ENCODE data around the gene FIP1L1. TPM values are rescaled to one million over a fixed set of nuclear protein-coding genes. Genes with fewer than 3 reads are reported as not detected.
"Not testable (repeated sequence)": the region's sequence is repeated elsewhere in the genome, so short reads cannot be mapped to it uniquely, and the experiment has no call there.

FIP1L1 gene
- total RNA-seq, 1 donor from 2014 or later = 56.8 TPM

DNA sequence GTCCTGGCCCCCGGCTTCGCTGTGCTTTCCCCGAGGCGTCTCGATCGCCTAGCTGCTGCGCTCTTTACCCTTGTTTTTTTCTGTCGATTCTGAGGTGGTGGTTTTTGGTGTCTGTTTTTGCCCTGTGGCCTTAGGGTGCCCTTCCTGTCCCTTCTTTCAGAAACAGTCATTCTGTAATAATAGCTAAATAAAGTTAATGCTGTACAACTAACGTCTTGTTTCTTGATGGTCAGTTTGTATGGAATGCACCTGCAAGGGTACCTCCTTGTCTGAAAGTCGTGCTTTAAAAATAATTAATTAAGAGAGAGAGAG, 686 bp downstream of the FIP1L1 start:
- H3K27me3 Mint-ChIP-seq (ENCODE audit: unreplicated experiment) = peaks cover 4% of the 10 kb centered on the region
- peak overlapping the region; percentile 92 for H3K27ac Mint-ChIP-seq (ENCODE audit: unreplicated experiment)
- H3K36me3 Mint-ChIP-seq (ENCODE audit: unreplicated experiment) = no peaks in the 10 kb centered on the region
- no peak for DNase-seq
- peaks cover 2% of the 10 kb centered on the region for H3K4me1 Mint-ChIP-seq (ENCODE audit: low read depth, unreplicated experiment)
- TF ChIP-seq, protein P1, sequence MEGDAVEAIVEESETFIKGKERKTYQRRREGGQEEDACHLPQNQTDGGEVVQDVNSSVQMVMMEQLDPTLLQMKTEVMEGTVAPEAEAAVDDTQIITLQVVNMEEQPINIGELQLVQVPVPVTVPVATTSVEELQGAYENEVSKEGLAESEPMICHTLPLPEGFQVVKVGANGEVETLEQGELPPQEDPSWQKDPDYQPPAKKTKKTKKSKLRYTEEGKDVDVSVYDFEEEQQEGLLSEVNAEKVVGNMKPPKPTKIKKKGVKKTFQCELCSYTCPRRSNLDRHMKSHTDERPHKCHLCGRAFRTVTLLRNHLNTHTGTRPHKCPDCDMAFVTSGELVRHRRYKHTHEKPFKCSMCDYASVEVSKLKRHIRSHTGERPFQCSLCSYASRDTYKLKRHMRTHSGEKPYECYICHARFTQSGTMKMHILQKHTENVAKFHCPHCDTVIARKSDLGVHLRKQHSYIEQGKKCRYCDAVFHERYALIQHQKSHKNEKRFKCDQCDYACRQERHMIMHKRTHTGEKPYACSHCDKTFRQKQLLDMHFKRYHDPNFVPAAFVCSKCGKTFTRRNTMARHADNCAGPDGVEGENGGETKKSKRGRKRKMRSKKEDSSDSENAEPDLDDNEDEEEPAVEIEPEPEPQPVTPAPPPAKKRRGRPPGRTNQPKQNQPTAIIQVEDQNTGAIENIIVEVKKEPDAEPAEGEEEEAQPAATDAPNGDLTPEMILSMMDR (IDR thresholded peaks at IDR 0.05; ENCODE audit: partially characterized antibody, unreplicated experiment) = no peak
- peak overlapping the region; percentile 99 for H3K4me3 Mint-ChIP-seq (ENCODE audit: unreplicated experiment)
- H3K9me3 Mint-ChIP-seq (ENCODE audit: unreplicated experiment) = peaks cover 7% of the 10 kb centered on the region

- Mint-ChIP-seq H3K9me3 (ENCODE audit: unreplicated experiment) (peaks cover 7% of the 10 kb centered on the region), H3K4me3 (ENCODE audit: unreplicated experiment) (no peak overlapping the region), H3K27ac (ENCODE audit: unreplicated experiment) (no peak overlapping the region), H3K36me3 (ENCODE audit: unreplicated experiment) (no peaks in the 10 kb centered on the region), H3K4me1 (ENCODE audit: low read depth, unreplicated experiment) (peaks cover 2% of the 10 kb centered on the region), H3K27me3 (ENCODE audit: unreplicated experiment) (peaks cover 4% of the 10 kb centered on the region)
- TF ChIP-seq, protein P1 (IDR thresholded peaks at IDR 0.05; ENCODE audit: partially characterized antibody, unreplicated experiment) = no peak
- no peak for DNase-seq
Observed at GRCh38 chr4:53380221-53380620, 2.8 kb downstream of the FIP1L1 start.

DNA sequence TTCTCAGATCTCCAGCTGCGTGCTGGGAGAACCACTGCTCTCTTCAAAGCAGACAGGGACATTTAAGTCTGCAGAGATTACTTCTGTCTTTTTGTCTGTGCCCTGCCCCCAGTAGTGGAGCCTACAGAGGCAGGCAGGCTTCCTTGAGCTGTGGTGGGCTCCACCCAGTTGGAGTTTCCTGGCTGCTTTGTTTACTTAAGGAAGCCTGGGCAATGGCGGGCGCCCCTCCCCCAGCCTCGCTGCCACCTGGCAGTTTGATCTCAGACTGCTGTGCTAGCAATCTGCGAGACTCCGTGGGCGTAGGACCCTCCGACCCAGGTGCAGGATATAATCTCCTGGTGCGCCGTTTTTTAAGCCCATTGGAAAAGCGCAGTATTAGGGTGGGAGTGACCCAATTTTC, 32.0 kb downstream of the FIP1L1 start:
- H3K4me3 Mint-ChIP-seq (ENCODE audit: unreplicated experiment); H3K27ac Mint-ChIP-seq (ENCODE audit: unreplicated experiment); H3K4me1 Mint-ChIP-seq (ENCODE audit: low read depth, unreplicated experiment); H3K27me3 Mint-ChIP-seq (ENCODE audit: unreplicated experiment); DNase-seq: not testable (repeated sequence)
- H3K9me3 Mint-ChIP-seq (ENCODE audit: unreplicated experiment) = peaks cover 11% of the 10 kb centered on the region
- peaks cover 27% of the 10 kb centered on the region for H3K36me3 Mint-ChIP-seq (ENCODE audit: unreplicated experiment)

DNA sequence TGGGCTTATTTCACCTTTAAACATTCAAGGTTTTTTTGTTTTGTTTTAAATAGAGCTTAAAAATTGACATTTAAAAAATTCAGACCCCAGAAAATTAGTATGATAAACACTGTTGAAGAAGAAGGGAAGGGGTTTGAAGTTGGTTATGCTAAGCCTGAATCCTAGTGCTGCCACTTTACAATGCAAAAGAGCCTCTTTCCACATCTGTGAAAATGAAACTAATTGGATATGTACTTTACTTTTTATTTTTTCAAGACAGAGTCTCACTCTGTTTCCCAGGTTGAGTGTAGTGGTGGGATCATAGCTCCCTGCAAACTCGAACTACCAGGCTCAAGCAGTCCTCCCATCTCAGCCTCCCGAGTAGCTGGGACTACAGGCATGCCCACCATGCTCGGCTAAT, 41.8 kb downstream of the FIP1L1 start:
- H3K4me3 Mint-ChIP-seq (ENCODE audit: unreplicated experiment) = no peak overlapping the region
- peaks cover 2% of the 10 kb centered on the region for H3K9me3 Mint-ChIP-seq (ENCODE audit: unreplicated experiment)
- no peaks in the 10 kb centered on the region for H3K36me3 Mint-ChIP-seq (ENCODE audit: unreplicated experiment)
- TF ChIP-seq, protein P1 (IDR thresholded peaks at IDR 0.05; ENCODE audit: partially characterized antibody, unreplicated experiment) = no peak
- DNase-seq = no peak
- H3K4me1 Mint-ChIP-seq (ENCODE audit: low read depth, unreplicated experiment) = no peaks in the 10 kb centered on the region
- H3K27ac Mint-ChIP-seq (ENCODE audit: unreplicated experiment) = no peak overlapping the region
- H3K27me3 Mint-ChIP-seq (ENCODE audit: unreplicated experiment) = no peaks in the 10 kb centered on the region

DNA sequence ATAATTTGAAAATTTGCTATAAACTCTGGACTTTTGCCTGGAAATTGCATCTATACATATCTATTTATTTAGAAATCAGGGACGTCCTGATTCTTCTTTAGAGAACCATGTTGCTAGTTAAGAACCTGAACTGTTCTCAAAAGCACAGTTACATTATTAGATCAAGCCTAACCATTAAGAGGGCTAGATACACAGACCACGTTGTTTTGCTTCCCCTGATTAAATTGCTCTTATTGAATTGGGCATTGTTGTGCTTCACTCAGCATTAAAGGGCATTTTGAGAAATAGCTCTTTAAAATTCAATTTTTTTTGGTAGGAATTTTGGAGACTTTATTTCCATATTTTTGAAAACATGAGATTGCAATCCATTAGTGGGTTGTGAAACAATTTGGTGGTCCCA, 44.4 kb downstream of the FIP1L1 start:
- Mint-ChIP-seq H3K27ac (ENCODE audit: unreplicated experiment) (no peak overlapping the region), H3K4me3 (ENCODE audit: unreplicated experiment) (no peak overlapping the region), H3K36me3 (ENCODE audit: unreplicated experiment) (no peaks in the 10 kb centered on the region), H3K9me3 (ENCODE audit: unreplicated experiment) (no peaks in the 10 kb centered on the region), H3K4me1 (ENCODE audit: low read depth, unreplicated experiment) (no peaks in the 10 kb centered on the region), H3K27me3 (ENCODE audit: unreplicated experiment) (no peaks in the 10 kb centered on the region)
- TF ChIP-seq, protein P1 (IDR thresholded peaks at IDR 0.05; ENCODE audit: partially characterized antibody, unreplicated experiment) = no peak
- no peak for DNase-seq

DNA sequence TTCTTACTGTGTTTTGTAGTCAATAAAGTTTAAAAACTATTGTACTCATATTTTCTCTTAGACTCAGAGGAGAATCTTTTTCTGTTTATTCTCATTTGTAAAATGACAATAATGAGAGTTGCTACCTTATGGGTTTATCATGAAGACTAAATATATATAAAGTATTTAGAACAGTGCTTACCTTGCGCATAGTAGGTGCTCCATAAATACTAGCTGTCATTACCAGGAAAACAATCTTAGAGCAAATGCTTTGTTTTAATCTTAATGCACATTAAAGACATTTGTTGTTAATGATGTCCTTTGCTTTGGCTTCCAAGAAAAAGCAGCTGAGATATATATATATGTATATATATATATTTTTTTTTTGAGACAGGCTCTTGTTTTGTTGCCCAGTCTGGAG, 44.9 kb downstream of the FIP1L1 start:
- Mint-ChIP-seq H3K27me3 (ENCODE audit: unreplicated experiment) (no peaks in the 10 kb centered on the region), H3K36me3 (ENCODE audit: unreplicated experiment) (no peaks in the 10 kb centered on the region), H3K4me3 (ENCODE audit: unreplicated experiment) (no peak overlapping the region), H3K4me1 (ENCODE audit: low read depth, unreplicated experiment) (no peaks in the 10 kb centered on the region), H3K9me3 (ENCODE audit: unreplicated experiment) (no peaks in the 10 kb centered on the region), H3K27ac (ENCODE audit: unreplicated experiment) (no peak overlapping the region)
- TF ChIP-seq, protein P1 (IDR thresholded peaks at IDR 0.05; ENCODE audit: partially characterized antibody, unreplicated experiment) = no peak
- no peak for DNase-seq
